ENCODE measurements around the gene INPP5A. TPM values are rescaled to one million over a fixed set of nuclear protein-coding genes. Genes with fewer than 3 reads are reported as not detected.

The INPP5A gene
- total and polyA plus RNA-seq, 7 donors, result 15.1 to 48.8 (median 40.9) TPM

- WGBS, 3 donors, result 97 to 98% (median 98%) methylated on average over 2 of the region's 2 CpGs
- no peak for DNase-seq
- TF ChIP-seq CTCF (IDR thresholded peaks at IDR 0.05), result no peak
- Histone ChIP-seq H3K4me1 (peaks cover 2% of the 10 kb centered on the region), H3K27me3 (ENCODE audit: insufficient read depth in 3 of 3, low read length in 2 of 3) (no peaks in the 10 kb centered on the region), H3K36me3 (ENCODE audit: insufficient read depth in 1 of 2, low read depth in 1 of 2) (no peaks in the 10 kb centered on the region), H3K9me3 (peaks cover 14% of the 10 kb centered on the region), H3K4me3 (no peak overlapping the region), H3K27ac (no peak overlapping the region)
- intact Hi-C loops (cut with DNase I), result no loop called here
- peak in 2 of 4 donors; percentile 19 to 53 for ATAC-seq
Observed at GRCh38 chr10:132617737-132618052, 80.1 kb downstream of the INPP5A start.

GRCh38 chr10:132618158-132618919 is 80.8 kb downstream of the INPP5A start:
- WGBS, 3 donors, result 58 to 88% (median 74%) methylated on average over 6 of the region's 6 CpGs
- DNase-seq, result peak in 1 of 2 donors; percentile 14

GRCh38 chr10:132619927-132620326 is 82.3 kb downstream of the INPP5A start:
- Histone ChIP-seq H3K36me3 (ENCODE audit: insufficient read depth in 1 of 2, low read depth in 1 of 2) (no peaks in the 10 kb centered on the region), H3K4me1 (peaks cover 2% of the 10 kb centered on the region), H3K4me3 (no peak overlapping the region), H3K9me3 (peaks cover 14% of the 10 kb centered on the region), H3K27me3 (ENCODE audit: insufficient read depth in 3 of 3, low read length in 2 of 3) (no peaks in the 10 kb centered on the region), H3K27ac (no peak overlapping the region)
- DNase-seq (no peak), ATAC-seq (no peak)
- TF ChIP-seq CTCF (IDR thresholded peaks at IDR 0.05), result no peak
- intact Hi-C loops (cut with DNase I), result no loop called here
- 94 to 98% (median 97%) methylated on average over 2 of the region's 2 CpGs for WGBS, 3 donors

More at GRCh38 chr10:132618158-132618919, 80.8 kb downstream of the INPP5A start:
- ATAC-seq, result no peak
- H3K4me3 ChIP-seq, result no peak overlapping the region
- TF ChIP-seq CTCF (IDR thresholded peaks at IDR 0.05), result no peak
- peaks cover 14% of the 10 kb centered on the region for H3K9me3 ChIP-seq
- no peaks in the 10 kb centered on the region for H3K27me3 ChIP-seq (ENCODE audit: insufficient read depth in 3 of 3, low read length in 2 of 3)
- no peaks in the 10 kb centered on the region for H3K4me1 ChIP-seq
- no peak overlapping the region for H3K27ac ChIP-seq
- H3K36me3 ChIP-seq (ENCODE audit: insufficient read depth in 1 of 2, low read depth in 1 of 2), result no peaks in the 10 kb centered on the region
- intact Hi-C loops (cut with DNase I), result no loop called here

GRCh38 chr10:132624061-132624846 is 86.7 kb downstream of the INPP5A start:
- peak in 1 of 2 donors; percentile 45 for DNase-seq
- peaks cover 14% of the 10 kb centered on the region for H3K9me3 ChIP-seq
- WGBS, 3 donors, result 77 to 93% (median 91%) methylated on average over 31 of the region's 31 CpGs
- no peak overlapping the region for H3K4me3 ChIP-seq
- H3K27me3 ChIP-seq (ENCODE audit: insufficient read depth in 3 of 3, low read length in 2 of 3), result no peaks in the 10 kb centered on the region
- ATAC-seq, result no peak
- peaks cover 31% of the 10 kb centered on the region for H3K4me1 ChIP-seq
- no peak for TF ChIP-seq CTCF (IDR thresholded peaks at IDR 0.05)
- no peaks in the 10 kb centered on the region for H3K36me3 ChIP-seq (ENCODE audit: insufficient read depth in 1 of 2, low read depth in 1 of 2)
- intact Hi-C loops (cut with DNase I), result no loop called here
- no peak overlapping the region for H3K27ac ChIP-seq
